ENCODE data around the gene PRIMA1. TPM values are rescaled to one million over a fixed set of nuclear protein-coding genes. Genes with fewer than 3 reads are reported as not detected.

The PRIMA1 gene
- total and polyA plus RNA-seq, 3 donors from 2014 or later, result 2.1 to 7.3 (median 3.4) TPM

- no peak for DNase-seq
- no peaks in the 10 kb centered on the region for H3K4me1 ChIP-seq
- no peaks in the 10 kb centered on the region for H3K27me3 ChIP-seq
- no peaks in the 10 kb centered on the region for H3K36me3 ChIP-seq (ENCODE audit: low read depth, missing control alignments)
- no peak overlapping the region for H3K27ac ChIP-seq
- TF ChIP-seq, protein P1, sequence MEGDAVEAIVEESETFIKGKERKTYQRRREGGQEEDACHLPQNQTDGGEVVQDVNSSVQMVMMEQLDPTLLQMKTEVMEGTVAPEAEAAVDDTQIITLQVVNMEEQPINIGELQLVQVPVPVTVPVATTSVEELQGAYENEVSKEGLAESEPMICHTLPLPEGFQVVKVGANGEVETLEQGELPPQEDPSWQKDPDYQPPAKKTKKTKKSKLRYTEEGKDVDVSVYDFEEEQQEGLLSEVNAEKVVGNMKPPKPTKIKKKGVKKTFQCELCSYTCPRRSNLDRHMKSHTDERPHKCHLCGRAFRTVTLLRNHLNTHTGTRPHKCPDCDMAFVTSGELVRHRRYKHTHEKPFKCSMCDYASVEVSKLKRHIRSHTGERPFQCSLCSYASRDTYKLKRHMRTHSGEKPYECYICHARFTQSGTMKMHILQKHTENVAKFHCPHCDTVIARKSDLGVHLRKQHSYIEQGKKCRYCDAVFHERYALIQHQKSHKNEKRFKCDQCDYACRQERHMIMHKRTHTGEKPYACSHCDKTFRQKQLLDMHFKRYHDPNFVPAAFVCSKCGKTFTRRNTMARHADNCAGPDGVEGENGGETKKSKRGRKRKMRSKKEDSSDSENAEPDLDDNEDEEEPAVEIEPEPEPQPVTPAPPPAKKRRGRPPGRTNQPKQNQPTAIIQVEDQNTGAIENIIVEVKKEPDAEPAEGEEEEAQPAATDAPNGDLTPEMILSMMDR (IDR thresholded peaks at IDR 0.05), result no peak
- no peak for TF ChIP-seq POLR2A (IDR thresholded peaks at IDR 0.05)
- 51 to 81% methylated on average over 3 to 10 of the region's 11 CpGs for WGBS, 2 donors
- H3K4me3 ChIP-seq, result no peak overlapping the region
- no peaks in the 10 kb centered on the region for H3K9me3 ChIP-seq
- intact Hi-C loops (cut with DNase I; ENCODE audit: low total_unique reads), result no loop called here
Observed at GRCh38 chr14:93737634-93738033, 50.7 kb downstream of the PRIMA1 start.

DNA sequence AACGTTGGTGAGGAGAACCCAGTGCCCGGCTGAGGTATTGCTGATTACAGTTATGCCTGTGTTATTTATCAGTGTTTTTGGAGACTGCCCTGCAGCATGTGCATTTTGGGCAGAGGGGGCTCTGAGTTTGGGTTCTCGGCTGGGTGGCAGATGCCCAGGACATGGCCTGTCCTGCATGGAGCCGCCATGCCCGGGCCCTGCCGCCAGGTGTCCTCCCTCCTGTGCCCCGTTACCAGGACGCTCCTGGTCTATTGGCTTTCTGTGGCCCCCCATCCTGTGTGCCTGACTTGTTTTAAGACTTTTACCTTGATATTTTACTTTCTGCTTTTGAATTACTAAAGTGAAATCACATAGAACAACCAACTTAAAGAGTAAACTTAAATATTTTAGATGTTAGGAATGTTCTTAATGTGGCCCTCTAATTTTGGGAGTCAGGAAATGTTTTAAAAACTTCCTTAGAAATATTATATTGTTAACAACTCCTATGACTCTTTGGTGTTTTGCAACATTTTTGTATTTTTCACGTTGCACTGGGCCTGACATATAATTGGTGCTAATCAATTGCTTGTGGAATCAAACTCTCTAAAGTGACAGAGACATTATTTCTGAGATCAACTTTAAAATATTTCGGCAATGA is 51.8 kb downstream of the PRIMA1 start:
- DNase-seq, result no peak
- intact Hi-C loops (cut with DNase I; ENCODE audit: low total_unique reads), result no loop called here
- Histone ChIP-seq H3K36me3 (ENCODE audit: low read depth, missing control alignments) (no peaks in the 10 kb centered on the region), H3K9me3 (no peaks in the 10 kb centered on the region), H3K4me3 (no peak overlapping the region), H3K27me3 (no peaks in the 10 kb centered on the region), H3K27ac (no peak overlapping the region), H3K4me1 (no peaks in the 10 kb centered on the region)
- 85% methylated on average over 10 of the region's 10 CpGs for WGBS, 2 donors
- TF ChIP-seq, protein P1 (IDR thresholded peaks at IDR 0.05), result no peak
- TF ChIP-seq POLR2A (IDR thresholded peaks at IDR 0.05), result no peak

- no peak for DNase-seq
- Histone ChIP-seq H3K9me3 (no peaks in the 10 kb centered on the region), H3K27ac (no peak overlapping the region), H3K4me1 (no peaks in the 10 kb centered on the region), H3K4me3 (no peak overlapping the region), H3K36me3 (ENCODE audit: low read depth, missing control alignments) (no peaks in the 10 kb centered on the region), H3K27me3 (no peaks in the 10 kb centered on the region)
- TF ChIP-seq POLR2A (IDR thresholded peaks at IDR 0.05), result no peak
- TF ChIP-seq, protein P1 (IDR thresholded peaks at IDR 0.05), result no peak
- 69 to 82% methylated on average over 8 to 12 of the region's 12 CpGs for WGBS, 2 donors
- intact Hi-C loops (cut with DNase I; ENCODE audit: low total_unique reads), result no loop called here
Observed at GRCh38 chr14:93735206-93735605, 53.1 kb downstream of the PRIMA1 start.

DNA sequence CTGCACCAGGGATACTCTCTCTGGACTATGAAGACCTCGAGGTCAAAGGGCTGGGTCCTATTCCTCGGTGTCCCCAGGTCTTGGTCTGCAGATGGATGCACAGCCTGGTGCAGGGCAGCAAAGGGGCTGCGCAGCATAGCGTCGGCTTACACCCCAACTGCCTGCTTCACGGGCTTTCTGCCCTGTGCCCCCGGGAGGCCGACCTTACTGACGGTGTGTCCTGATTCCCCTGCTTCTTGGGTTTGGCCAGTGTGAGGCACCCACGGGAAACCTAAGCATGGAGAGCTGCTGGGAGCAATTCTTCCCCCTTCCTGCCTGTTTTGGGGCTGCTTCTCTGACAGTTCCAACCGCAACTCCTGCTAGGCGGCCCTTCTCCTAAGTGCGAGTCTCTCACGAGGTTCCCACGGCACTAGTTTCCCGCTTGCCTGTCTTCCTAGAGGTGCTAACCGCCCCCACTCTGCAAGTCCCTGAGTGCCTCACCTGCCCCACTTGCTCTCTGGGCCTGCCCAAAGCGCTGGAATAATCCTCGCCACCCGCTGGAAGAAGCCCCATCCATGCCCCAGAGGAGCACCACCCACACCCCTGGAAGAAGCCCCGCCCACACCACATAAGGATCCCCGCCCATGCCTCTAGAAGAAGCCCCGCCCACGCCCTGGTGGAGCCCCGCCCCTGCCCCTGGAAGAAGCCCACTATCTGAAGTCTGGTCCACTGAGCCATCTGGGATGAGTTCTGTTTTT is 54.0 kb downstream of the PRIMA1 start:
- intact Hi-C loops (cut with DNase I; ENCODE audit: low total_unique reads), result no loop called here
- no peak for TF ChIP-seq POLR2A (IDR thresholded peaks at IDR 0.05)
- TF ChIP-seq, protein P1 (IDR thresholded peaks at IDR 0.05), result no peak
- H3K27ac ChIP-seq, result no peak overlapping the region
- DNase-seq, result peak; percentile 66
- no peak overlapping the region for H3K4me3 ChIP-seq
- no peaks in the 10 kb centered on the region for H3K27me3 ChIP-seq
- H3K4me1 ChIP-seq, result no peaks in the 10 kb centered on the region
- no peaks in the 10 kb centered on the region for H3K9me3 ChIP-seq
- WGBS, 2 donors, result 63 to 75% methylated on average over 15 to 25 of the region's 25 CpGs
- no peaks in the 10 kb centered on the region for H3K36me3 ChIP-seq (ENCODE audit: low read depth, missing control alignments)

Data from testis (tissue), 3 donors.